HG03039 (cell line): ENCODE measurements around the gene ZER1.
A peak's percentile ranks its signal among the peaks of the same experiment; 100 is the strongest.
"Not testable (repeated sequence)": the region's sequence is repeated elsewhere in the genome, so short reads cannot be mapped to it uniquely, and the experiment has no call there.

ENCODE experiments used
- ATAC-seq: cut with Tn5 transposase; IDR thresholded peaks from one replicate; pipeline ENCODE4 v1.9.1; 2021; ENCODE audit warnings: mild to moderate bottlenecking, moderate library complexity; ENCODE audit not compliant: unreplicated experiment

Gene ZER1

DNA sequence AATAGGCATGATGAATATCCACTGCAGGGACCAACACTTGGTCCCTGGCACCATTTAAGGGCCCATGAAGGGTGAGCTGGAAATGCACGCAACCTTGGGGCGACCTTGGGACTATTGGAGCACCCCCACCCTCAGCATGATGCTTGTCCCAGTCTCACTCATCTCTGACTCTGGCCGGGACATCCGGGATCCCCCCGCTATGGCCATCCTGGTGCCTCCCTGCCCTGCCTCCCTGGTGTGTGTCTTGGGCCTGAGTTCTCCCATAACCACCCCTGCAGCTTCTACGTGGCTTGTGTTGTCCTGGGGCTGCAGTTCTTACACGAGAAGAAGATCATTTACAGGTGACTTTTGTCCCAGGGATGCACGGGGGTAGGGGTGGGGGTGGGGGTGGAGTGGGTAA is 53.7 kb downstream of the ZER1 start:
- no peak for ATAC-seq

DNA sequence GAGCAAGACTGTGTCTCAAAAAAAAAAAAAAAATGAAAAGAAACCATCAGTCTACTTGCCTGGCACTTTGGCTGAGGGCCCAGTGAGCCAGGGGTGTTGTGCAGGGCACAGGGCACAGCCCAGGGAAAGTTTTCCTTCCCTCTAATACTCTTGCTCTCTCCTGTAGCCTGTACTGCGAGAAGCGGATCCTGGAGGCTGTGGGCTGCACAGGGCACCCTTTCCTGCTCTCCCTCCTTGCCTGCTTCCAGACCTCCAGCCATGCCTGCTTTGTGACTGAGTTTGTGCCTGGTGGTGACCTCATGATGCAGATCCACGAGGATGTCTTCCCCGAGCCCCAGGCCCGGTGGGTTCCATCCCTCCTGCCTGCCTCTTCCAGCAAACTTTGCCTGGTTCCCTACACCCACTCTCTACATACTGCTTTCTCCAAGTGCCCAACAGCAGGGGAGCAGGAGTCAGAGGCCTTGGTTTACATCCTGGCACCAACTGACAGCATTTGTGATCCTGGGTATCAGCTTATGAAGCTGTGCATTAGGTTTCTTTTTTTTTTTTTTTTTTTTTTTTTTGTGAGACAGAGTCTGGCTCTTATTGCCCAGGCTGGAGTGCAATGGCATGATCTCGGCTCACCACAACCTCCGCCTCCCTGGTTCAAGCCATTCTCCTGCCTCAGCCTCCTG is 55.0 kb downstream of the ZER1 start:
- ATAC-seq, result no peak

- no peak for ATAC-seq
Observed at GRCh38 chr9:128715436-128715750, 56.3 kb downstream of the ZER1 start.

GRCh38 chr9:128714586-128715435 is 56.9 kb downstream of the ZER1 start:
- ATAC-seq, result no peak

DNA sequence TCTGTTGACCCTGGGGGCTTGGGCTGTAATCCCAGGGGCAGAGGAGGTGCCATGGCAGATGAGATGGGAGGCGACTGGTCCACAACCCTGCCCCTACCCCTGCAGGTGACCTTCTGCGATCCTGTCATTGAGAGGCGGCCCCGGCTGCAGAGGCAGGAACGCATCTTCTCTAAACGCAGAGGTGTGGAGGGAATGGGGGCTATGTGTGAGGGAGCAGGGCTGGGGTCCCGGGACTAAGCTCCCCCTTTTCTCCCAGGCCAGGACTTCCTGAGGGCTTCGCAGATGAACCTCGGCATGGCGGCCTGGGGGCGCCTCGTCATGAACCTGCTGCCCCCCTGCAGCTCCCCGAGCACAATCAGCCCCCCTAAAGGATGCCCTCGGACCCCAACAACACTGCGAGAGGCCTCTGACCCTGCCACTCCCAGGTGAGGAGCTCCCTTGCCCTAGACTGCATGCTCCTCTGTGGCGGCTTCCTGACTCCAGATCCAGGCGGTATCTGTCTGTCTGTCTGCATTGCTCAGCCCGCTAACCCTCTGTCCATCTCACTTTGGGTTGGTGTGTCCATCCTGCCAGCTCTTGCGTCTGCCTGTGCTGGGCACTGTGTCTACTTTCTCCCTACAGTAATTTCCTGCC is 57.7 kb downstream of the ZER1 start:
- no peak for ATAC-seq

DNA sequence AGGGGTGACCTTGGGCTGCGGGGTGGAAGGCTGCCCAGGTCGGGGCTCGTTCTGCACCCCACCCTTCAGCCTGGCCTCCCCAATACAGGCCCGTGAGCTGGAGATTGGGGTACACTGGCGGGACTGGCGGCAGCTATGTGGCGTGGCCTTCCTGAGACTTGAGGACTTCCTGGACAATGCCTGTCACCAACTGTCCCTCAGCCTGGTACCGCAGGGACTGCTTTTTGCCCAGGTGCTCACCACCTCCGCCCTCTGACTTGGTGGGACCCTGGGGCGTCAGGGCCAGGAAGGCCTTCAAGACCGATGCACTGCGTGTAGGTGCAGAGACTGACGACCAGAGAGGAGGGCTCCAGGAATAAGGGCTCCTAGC is 58.3 kb downstream of the ZER1 start:
- ATAC-seq, result no peak

GRCh38 chr9:128712451-128713410 is 59.0 kb downstream of the ZER1 start:
- no peak for ATAC-seq

DNA sequence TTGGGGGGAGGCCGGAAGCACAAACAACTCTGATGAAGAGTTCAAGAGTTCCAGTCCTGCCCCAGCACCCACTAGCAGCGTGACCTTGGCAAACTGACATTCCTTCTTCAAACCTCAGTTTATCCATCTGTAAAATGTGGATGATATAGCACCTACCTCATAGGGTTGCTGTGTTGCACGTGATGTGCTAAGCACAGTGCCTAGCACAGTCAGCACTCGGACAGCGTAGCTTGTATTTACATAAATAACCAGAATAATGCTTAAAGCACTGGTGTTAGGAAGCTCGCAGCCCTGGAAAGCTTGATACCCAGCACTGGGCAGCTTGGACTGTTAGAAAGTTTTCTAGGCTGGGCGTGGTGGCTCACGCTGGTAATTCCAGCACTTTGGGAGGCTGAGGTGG is 64.3 kb downstream of the ZER1 start:
- no peak for ATAC-seq

DNA sequence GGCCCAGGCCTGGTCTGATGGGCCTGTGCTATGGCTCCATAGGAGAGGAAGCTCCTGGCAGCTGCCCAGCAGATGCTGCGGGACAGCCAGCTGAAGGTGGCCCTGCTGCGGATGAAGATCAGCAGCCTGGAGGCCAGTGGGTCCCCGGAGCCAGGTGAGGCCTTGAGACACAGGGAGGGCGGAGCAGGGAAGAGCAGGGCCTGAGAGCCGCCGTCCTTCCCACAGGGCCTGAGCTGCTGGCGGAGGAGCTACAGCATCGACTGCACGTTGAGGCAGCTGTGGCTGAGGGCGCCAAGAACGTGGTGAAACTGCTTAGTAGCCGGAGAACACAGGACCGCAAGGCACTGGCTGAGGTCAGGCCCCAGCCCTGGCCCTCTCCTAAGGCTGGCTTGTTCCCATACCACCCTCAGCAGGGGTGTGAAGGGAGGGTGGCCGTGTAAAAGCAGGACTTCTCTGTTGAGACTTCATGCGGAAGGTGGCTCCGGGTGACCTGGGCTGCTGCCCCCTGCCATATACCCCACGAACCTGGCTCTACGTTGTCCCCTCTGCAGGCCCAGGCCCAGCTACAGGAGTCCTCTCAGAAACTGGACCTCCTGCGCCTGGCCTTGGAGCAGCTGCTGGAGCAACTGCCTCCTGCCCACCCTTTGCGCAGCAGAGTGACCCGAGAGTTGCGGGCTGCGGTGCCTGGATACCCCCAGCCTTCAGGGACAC is 64.9 kb downstream of the ZER1 start:
- ATAC-seq, result no peak

- no peak for ATAC-seq
Observed at GRCh38 chr9:128706045-128706444, 65.7 kb downstream of the ZER1 start.

GRCh38 chr9:128705051-128705965 is 66.4 kb downstream of the ZER1 start:
- ATAC-seq, result no peak

DNA sequence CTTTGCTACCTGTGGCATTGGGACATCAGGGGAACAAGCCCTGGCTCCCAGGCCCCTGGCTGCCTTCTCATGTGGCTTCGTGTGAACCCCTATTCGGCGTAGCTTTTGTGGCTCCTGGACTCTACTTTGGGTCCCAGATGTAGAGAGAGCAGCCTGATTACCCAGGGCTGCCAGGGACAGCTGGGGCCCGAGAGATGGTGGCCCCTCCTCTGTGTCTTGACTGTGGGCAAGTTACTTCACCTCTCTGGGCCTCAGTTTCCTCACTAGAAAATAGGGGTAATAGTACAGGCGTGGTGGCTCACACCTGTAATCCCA is 67.4 kb downstream of the ZER1 start:
- no peak for ATAC-seq

- ATAC-seq, result no peak
Observed at GRCh38 chr9:128703616-128704355, 67.9 kb downstream of the ZER1 start.

- ATAC-seq, result no peak
Observed at GRCh38 chr9:128702949-128703615, 68.6 kb downstream of the ZER1 start.

- ATAC-seq, result peak; percentile 71
Observed at GRCh38 chr9:128702445-128702948, 69.2 kb downstream of the ZER1 start, which contains the start of gene PKN3. Gene PKN3, plus strand, starts transcription at chr9:128702503. Its CDS starts 413 bp downstream, at chr9:128702916.

DNA sequence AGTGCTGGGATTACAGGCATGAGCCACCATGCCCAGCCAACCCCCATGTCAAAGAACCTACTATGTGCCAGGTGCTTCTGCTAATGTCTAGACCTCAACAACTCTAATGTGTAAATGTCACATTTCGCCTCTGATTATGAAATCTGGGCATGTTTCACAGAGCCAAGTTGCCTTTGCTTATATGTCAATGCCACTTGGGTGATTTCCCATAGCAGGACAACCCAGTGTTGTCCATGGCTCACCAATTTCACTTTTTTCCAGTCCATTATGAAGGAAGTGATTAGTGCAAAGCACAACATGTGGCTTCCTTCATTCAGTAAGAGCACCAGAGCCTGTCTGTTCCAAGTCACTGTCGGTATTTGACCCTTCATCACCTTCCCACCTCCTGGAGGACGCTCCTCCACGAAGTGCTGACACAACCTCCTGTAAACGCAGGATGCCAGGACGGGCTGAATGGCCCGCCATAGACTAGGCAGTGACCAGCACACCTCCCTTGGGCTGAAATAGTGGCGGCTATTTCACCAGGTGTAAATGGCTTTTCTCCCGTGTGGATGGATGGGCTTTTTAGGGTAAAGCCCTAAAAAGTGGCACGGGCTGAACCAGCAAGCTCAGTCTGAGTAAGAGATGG is 70.4 kb downstream of the ZER1 start:
- no peak for ATAC-seq

DNA sequence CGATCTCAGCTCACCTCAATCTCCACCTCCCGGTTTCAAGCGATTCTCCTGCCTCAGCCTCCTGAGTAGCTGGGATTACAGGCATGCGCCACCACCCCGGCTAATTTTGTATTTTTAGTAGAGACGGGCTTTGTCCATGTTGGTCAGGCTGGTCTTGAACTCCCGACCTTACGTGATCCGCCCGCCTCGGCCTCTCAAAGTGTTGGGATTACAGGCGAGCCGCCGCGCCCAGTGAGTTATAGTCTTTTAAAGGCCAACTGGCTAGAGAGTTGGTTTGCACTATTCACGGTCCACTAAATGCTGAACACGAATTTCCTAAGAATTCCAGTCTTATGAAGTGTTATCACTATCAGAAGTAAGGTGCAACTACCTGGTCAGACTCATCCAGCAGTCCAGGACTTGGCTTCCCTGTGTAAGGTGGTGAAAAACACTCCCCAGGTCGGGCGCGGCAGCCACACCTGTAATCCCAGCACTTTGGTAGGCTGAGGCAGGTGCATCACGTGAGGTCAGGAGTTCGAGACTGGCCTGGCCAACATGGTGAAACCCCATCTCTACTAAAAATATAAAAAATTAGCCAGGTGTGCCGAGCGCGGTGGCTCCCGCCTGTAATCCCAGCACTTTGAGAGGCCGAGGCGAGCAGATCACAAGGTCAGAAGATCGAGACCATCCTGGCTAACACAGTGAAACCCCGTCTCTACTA is 72.5 kb downstream of the ZER1 start:
- not testable (repeated sequence) for ATAC-seq
